Gastroesophageal sphincter (tissue), 3 donors: ENCODE results near the gene FOXF1.

Source experiments
- CTCF ChIP-seq, 4 experiments: fragments of 200-600 bp in 2 of 4; fragments of 450-650 bp in 2 of 4; sonication (generic) in 1 of 4; IDR thresholded peaks; one replicate each; pipeline ENCODE4 v1.5.1; 2017 to 2019; ENCODE audit warnings: antibody characterized with exemption in 4 of 4, mild to moderate bottlenecking in 2 of 4, moderate library complexity in 2 of 4
- EP300 ChIP-seq: sonication (generic); formaldehyde crosslinking; IDR thresholded peaks from one replicate; pipeline ENCODE4 v1.6.1; 2017; ENCODE audit warnings: antibody characterized with exemption, mild to moderate bottlenecking
- POLR2A ChIP-seq, 2 donors: fragments of 450-650 bp; IDR thresholded peaks; one replicate each; pipeline ENCODE4 v1.6.1; 2017; ENCODE audit warnings: antibody characterized with exemption in 2 of 2, mild to moderate bottlenecking in 2 of 2, moderate library complexity in 1 of 2

- no peak for TF ChIP-seq CTCF (IDR thresholded peaks at IDR 0.05)
- no peak for TF ChIP-seq POLR2A (IDR thresholded peaks at IDR 0.05)
- TF ChIP-seq EP300, result no peak
These were observed 6.5 kb upstream of the FOXF1 start for GRCh38 chr16:86503830-86504229.
